Measurements from ENCODE around the gene LDLR.

The LDLR gene

DNA sequence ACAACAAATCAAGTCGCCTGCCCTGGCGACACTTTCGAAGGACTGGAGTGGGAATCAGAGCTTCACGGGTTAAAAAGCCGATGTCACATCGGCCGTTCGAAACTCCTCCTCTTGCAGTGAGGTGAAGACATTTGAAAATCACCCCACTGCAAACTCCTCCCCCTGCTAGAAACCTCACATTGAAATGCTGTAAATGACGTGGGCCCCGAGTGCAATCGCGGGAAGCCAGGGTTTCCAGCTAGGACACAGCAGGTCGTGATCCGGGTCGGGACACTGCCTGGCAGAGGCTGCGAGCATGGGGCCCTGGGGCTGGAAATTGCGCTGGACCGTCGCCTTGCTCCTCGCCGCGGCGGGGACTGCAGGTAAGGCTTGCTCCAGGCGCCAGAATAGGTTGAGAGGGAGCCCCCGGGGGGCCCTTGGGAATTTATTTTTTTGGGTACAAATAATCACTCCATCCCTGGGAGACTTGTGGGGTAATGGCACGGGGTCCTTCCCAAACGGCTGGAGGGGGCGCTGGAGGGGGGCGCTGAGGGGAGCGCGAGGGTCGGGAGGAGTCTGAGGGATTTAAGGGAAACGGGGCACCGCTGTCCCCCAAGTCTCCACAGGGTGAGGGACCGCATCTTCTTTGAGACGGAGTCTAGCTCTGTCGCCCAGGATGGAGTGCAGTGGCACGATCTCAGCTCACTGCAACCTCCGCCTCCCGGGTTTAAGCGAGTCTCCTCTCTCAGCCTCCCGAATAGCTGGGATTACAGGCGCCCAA, at the start of gene LDLR:
Gene LDLR, plus strand, starts transcription at position 210 of the 760 bp plus-strand sequence. Its CDS starts 86 bp downstream, at position 296.
- peak; percentile 23 for DNase-seq

DNA sequence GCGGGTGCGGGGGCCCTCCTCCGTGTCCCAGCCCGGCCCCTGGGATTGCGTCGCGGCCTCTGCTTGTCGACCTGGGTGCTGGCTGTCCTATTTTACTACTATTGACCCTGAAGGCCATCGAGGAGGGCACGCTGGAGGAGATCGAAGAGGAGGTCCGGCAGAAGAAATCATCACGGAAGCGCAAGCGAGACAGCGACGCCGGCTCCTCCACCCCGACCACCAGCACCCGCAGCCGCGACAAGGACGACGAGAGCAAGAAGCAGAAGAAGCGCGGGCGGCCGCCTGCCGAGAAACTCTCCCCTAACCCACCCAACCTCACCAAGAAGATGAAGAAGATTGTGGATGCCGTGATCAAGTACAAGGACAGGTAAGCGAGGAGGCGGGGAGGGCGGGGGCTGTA, 48.1 kb upstream of the LDLR start:
- no peak for DNase-seq

DNA sequence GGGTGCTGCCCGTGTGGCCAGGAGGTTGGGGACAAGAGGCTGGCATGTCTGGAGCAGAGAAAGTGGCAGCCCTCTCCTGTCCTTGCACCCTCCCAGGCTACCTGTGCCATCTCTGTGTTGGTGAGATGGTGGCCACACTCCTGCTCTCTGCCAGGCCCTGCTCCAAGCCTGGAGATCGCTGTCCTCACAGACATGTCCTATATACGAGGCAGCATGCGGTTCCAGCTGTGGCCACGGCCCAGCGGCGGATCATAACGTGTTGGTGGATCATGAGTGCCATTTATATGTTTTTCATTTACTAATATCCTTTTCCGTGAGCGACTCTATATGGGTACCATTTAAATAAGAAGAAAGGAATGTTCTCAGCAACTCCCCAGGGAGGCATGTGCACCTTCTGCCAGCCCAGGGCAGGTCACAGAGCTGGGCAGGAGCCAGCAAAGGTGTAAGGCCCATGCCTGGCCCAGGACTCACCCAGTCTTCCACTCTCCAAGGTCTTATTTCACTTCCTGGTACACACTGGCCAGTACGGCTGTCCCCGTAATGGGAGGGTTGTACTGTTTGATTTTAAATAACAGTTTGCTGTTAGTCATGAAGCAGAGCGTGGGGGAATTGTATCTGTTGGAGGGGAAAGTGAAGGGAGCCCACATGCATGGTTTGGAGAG, 47.2 kb upstream of the LDLR start:
- no peak for DNase-seq

DNA sequence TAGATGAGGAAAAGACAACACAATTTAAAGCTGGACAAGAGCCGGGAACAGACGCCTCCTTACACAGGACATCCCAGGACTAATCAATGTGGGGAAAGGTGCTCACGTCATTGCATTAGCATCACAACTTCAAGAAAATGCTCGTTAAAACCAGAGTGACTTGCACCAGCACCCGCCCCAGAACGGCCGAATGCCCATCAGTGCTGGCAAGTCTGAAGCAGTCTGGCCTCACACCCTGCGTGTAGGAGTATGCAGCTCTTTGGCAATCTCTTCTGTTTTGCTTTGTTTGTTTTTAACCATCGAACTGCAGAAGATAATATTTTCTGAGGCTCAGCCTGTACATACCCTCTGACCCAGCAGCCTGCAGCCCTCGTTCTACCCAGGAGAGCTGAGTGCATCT, 44.8 kb upstream of the LDLR start:
- DNase-seq = no peak

DNA sequence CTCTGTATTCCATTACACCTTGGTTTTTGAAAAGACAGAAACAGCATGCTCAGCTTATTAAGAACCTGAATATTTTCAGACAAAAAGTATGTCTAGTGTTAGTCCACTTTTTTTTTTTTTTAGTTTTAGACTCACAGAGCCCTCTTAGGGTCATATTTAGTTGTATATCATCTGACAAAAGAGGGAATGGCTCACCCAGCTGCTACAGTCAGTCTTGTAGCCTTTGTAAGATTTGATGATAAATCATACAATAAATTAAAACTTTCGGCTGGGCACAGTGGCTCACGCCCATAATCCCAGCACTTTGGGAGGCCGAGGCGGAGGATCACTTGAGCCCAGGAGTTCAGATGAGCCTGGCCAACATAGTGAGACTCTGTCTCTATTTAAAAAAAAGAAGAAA, 43.7 kb upstream of the LDLR start:
- DNase-seq = no peak

DNA sequence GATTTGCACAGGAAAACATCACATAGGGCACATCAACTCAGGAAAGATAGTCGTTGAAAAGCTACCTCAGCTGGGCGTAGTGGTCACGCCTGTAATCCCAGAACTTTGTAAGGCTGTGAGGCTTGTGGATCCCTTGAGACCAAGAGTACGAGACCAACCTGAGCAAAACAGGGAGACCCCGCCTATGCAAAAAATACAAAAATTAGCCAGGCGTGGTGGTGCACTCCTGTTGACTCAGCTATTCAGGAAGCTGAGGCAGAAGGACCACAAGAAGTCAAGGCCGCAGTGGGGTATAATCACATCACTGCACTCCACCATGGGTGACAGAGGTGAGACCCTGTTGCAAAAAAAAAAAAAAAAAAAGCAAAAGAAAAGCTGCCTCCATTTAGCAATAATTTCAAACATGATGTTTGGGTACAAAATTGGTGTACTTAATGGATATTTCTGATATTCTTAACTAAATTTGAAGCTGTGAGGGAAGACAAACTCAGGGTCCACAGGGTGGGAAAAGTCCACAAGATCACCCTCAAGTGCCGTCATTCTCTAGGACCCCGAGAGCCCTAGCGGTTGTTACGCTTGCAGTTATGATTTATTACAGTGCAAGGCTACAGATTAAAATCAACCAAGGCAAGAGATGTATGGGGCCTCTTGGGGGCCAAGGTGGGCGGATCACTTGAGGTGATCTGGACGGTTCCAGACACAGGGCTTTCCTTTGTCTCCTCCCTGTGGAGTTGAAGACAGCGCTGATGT, 42.5 kb upstream of the LDLR start:
- no peak for DNase-seq

DNA sequence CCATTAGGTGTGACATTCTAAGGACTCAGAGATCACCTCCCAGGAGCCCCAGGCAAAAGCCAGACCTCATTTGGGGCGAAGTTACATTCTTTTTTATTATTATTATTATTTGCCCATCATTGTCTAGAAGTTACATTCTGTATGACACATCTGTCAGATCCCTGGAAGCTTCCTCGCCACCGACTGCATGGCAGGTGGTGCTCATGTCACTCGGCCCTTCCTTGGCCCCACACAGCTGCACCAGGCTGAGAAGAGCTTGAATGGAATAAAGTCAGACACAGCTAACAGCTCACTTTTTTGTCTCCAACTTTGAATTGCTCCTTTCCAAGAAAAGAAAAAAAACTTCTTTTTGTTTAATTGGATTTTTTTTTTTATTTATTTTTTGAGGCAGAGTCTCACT, 41.4 kb upstream of the LDLR start:
- DNase-seq = no peak

DNA sequence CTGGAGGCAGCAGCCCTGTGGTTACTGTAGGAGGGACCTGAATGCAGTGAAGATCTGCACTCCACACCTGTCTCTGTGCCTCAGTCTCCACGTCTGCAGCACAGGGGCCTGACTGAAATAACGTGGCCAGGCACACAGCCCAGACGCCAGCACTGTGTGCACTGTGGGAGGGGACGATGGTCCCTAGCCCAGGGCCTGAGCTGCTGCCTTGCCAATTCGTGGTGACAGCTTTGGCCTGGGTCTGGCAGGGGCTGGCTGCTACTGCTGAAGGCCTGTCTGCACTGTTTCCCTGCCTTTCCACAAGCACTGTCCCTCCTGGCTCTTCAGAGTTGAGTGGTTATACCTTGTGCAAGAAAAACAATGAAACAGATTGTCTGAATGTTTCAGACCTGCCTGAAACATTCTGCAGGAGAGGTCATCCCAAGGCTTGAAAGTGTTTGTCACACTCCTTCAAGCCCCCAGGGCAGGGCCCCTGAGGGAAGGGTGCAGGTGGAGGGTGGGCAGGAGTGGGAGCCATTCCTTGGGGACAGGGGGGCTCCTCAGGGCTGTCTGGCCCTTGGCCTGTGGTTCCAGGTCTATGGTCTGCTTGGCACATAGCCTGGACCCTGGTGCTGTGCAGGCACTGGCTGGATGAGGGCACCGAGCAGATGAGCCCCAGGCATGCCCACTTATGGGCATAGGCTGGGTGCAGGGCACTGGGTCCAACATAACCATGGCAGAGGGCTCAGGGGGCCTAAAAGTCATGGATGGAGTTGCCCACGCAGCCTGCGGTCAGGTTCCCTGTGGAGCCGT, 38.7 kb upstream of the LDLR start:
- DNase-seq = no peak

DNA sequence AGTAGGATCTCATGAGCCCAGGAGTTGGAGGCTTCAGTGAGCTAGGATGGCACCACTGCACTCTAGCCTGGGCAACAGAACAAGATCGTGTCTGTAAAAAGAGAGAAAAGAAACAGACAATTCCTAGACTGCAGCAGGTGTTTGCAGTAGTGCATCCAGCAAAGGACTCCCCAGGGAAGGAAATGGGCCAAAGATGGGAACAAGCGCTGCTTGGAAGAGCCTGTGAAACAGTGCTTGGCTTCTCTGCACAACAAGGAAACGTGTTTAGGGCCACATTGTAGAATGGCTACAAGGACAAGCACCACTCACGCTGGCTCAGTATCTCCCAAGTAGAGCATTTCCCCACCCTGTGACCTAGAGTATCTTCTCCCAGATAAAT, 35.5 kb upstream of the LDLR start:
- no peak for DNase-seq

DNA sequence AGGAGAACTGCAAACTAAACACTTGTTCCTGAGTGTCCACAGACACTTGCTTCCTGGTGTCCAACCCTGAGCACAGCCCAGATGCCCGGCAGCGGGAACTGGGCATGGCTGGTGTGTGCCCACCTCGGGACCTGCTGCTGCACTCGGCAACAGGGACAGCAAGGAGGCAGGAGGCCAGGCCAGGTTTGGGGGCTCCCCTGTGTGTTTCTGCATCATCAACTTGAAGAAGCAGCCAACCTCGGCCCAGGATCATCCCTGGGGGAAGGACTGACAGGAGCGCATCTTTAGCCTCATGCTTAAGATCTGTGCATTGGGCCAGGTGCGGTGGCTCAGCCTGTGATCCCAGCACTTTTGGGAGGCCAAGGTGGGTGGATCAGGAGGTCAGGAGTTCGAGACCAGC, 35.1 kb upstream of the LDLR start:
- no peak for DNase-seq

DNA sequence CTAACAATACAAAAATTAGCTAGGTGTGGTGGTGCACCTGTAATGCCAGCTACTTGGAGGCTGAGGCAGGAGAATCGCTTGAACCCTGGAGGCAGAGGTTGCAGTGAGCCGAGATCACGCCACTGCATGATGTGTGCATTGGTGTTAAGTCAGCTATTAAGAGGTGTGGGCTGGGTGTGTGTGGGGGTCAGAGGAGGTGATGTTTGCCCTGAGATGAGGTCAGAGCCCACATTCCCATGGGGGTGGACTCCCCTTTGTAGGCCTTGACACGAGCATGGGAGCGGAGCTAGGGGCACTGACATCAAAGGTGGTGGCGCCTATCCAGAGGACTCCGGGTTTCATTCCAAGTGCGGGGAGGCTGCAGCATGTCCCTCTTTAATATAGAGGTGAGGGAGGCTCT, 34.6 kb upstream of the LDLR start:
- DNase-seq = no peak

DNA sequence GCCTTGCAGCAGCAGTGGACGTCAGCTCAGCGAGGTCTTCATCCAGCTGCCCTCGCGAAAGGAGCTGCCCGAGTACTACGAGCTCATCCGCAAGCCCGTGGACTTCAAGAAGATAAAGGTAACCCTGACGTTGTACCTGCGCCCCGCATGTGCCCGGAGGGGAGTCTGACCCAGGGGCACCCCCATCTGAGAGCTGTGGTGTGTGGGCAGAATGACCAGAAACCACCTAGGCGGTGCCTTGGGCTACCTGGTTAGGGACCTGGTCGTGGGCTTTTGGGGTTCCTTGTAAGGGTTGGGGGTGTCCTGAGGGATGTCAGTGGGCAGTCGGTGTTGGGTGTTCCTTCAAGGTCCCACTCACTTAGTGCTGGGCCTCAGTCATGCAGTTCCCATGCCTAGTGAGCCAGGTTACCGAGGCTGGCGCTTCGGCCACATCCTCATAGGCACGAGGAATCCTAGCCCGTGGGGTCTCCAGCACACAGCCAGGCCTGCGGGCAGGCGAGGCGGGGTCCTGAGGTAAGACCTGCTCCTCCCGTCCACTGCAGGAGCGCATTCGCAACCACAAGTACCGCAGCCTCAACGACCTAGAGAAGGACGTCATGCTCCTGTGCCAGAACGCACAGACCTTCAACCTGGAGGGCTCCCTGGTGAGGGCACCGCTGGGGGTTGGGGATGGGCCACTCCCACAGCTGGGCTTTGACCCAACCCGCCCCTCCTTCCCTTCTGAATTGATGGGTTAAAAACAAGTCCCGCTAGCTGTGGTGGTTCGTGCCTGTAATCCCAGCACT, 30.8 kb upstream of the LDLR start:
- DNase-seq = no peak

DNA sequence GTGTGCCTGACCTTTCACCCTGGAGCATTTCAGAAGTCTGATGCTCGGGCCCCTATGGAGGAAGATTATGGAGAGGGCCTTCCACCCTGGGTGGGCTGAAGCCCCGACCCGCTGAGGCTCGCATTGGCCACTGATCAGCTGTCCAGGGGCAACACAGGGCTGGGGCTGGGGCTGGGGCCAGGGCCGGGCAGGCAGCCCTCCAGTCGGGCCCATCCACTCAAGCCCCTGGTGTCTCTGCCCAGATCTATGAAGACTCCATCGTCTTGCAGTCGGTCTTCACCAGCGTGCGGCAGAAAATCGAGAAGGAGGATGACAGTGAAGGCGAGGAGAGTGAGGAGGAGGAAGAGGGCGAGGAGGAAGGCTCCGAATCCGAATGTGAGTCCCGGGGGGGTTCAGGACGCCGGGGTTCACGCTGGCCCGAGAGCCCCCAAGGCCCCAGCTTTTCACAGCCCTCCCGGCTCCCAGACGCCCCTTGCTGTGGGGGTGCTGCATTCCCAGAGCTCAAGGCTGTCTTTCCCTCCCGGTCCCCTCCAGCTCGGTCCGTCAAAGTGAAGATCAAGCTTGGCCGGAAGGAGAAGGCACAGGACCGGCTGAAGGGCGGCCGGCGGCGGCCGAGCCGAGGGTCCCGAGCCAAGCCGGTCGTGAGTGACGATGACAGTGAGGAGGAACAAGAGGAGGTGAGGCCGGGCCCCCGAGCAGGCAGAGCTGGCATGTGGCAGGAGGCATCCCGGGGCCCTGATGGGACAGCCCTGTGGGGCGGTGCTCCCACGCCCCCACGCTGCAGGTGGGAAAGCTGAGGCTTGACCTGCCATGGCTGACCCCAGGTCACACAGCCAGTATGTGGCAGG, 29.5 kb upstream of the LDLR start:
- DNase-seq = no peak

DNA sequence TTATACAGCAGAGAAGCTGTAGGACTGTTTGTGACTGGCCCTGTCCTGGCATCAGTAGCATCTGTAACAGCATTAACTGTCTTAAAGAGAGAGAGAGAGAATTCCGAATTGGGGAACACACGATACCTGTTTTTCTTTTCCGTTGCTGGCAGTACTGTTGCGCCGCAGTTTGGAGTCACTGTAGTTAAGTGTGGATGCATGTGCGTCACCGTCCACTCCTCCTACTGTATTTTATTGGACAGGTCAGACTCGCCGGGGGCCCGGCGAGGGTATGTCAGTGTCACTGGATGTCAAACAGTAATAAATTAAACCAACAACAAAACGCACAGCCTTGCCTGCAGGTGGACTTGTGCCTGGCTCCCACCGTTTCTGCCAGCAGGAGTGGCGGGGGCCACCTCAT, 27.3 kb upstream of the LDLR start:
- DNase-seq = no peak

DNA sequence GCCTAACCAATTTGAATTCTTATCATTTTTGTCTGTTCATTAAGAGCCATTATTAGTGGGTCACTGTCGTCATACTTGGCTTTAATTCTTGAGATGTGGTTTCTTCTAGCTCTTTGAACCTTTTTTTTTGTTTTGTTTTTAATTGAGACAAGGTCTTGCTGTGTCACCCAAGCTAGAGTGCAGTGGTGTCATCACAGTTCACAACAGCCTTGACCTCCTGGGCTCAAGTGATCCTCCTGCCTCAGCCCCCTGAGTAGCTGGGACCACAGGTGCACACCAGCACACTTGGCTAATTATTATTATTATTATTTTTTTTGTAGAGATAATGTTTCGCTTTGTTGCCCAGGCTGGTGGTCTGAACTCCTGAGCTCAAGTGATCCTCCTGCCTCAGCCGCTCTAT, 25.8 kb upstream of the LDLR start:
- no peak for DNase-seq

DNA sequence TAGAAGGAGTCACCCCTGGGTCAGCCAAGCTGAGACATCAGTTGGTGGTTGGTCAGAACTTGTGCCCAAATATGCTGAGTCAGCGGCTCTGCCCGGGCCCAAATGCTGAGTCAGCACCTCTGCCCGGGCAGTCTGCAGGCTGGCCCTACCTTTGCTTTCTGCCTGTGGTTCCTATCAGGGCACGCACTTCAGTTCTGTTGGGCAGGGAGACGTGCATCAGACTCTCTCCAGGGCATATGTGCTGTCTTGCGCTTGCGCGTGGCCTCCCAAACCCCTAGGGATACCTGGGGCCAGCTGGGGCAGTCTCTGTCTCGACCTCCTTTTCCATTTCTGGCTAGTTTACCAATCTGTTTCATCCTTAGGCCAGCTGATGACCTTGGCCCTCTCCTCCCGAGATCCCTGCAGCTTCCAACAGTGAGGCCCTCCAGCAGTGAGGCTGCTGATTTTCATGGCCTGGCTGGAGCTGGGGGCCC, 24.4 kb upstream of the LDLR start:
- DNase-seq = no peak

DNA sequence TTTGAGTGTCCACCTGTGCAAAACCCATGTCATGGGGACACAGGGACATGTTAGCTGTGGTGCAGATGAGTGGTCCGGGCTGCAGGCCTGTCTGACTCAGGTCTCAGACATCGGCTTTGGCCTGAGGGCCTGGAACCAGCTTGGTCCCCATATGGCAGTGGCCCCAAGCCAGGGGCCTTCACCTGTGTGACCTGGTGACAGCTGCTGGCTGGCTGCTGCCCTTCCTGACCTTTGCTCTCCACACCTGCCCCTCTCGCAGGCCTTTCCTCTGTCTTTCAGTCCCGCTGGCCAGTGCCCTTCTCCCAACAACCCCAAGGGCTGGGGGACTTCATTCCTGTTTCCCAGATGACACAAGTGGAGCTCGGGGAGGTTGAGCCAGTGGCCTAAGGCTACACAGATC, 22.9 kb upstream of the LDLR start:
- DNase-seq = no peak

DNA sequence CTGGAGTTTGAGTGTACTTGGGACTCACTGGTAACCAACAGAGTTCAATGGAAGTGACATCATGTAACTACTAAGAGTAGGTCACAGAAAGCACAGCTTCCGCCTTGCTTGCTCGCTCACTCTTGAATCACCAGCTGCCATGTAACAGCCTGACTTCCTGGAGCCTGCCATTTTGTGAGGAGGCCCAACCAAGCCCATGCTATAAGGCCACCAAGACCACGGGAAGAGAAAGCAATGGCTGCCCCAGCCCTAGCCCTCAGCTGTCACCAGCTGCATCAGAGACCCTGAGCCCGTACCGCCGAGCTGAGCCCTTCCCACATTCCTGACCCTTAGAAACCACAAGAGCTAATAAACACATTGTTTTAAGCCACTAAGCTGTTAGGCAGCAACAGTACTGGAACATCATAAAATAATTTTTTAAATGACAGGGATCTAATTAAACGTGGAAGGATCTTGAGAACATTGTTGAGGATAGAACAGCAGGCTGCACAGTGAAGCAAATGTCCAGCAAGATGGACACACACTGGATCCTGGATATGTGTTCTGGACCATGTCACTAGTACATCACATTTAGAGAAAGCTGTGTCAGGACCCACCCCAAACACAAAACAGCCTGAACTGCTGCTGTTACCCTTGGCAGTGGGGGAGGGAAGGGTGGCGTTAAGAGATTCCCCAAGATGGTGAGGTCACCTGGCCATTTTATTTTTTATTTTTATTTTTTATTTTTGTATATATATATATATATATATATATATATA, 21.7 kb upstream of the LDLR start:
- DNase-seq = no peak

DNA sequence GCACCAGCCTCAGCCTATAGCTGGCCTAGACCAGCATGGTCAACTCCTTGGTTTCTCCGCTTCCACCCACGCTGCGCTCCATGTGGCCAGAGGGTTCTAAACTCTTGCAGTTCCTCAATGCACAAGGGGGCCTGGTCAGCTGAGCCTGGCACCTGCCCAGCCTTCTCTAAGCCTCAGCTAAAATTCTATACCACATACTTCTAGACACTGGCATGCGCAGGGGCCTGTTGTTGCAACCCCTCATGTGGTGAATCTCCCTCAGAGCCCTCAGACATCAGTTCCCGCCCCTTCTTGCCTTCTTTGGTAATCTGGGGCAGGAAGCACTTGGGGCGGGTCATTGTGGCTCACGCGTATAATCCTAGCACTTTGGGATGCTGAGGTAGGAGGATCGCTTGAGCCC, 19.7 kb upstream of the LDLR start:
- DNase-seq = no peak

DNA sequence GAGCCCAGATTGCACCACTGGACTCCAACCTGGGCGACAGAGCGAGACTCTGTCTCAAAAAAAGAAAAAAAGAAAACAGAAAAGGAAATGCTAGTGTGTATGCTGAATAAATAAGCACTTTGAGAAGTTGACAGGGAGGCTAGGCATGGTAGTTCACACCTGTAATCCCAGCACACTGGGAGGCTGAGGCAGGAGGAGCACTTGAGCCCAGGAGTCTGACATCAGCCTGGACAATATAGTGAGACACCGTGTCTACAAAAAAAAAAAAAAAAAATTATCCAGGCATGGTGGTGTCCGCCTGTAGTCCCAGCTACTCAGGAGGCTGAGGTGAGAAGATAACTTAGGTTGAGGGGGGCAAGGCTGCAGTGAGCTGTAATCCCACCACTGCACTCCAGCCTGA, 19.1 kb upstream of the LDLR start:
- no peak for DNase-seq

DNA sequence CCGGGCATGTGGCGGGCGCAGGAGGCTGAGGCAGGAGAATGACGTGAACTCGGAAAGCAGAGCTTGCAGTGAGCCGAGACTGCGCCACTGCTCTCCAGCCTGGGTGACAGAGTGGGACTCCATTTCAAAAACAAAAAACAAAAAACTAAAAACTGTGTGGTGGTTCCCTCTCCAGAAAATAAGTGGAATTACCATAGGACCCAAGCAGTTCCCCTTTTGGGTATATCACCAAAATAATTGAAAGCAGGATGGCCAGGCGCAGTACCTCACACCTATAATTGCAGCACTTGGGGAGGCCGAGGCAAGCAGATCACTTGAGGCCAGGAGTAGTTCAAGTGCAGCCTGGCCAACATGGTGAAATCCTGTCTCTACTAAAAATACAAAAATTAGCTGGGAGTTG, 15.7 kb upstream of the LDLR start:
- no peak for DNase-seq
